ENCODE data around the gene KRTAP10-7. TPM values are rescaled to one million over a fixed set of nuclear protein-coding genes. Genes with fewer than 3 reads are reported as not detected.

The KRTAP10-7 gene
- total RNA-seq, 4 donors from 2014 or later: not detected

- DNase-seq (ENCODE audit: low spot score in 2 of 2): no peak
- H3K4me3 ChIP-seq: no peak overlapping the region
- 29 to 38% methylated on average over 20 to 21 of the region's 21 CpGs for WGBS, 2 donors
- H3K36me3 ChIP-seq: no peaks in the 10 kb centered on the region
- H3K27ac ChIP-seq: no peak overlapping the region
- no peaks in the 10 kb centered on the region for H3K27me3 ChIP-seq
- no peak for TF ChIP-seq POLR2A (IDR thresholded peaks at IDR 0.05)
- TF ChIP-seq CTCF (IDR thresholded peaks at IDR 0.05): no peak
- no peak for TF ChIP-seq EP300 (IDR thresholded peaks at IDR 0.05)
- no peaks in the 10 kb centered on the region for H3K4me1 ChIP-seq
- peaks cover 0 to 59% (median 0%) of the 10 kb centered on the region in 4 donors for H3K9me3 ChIP-seq
Observed at GRCh38 chr21:44574457-44575306, 25.7 kb upstream of the KRTAP10-7 start.

- DNase-seq (ENCODE audit: low spot score in 2 of 2): no peak
- H3K36me3 ChIP-seq: no peaks in the 10 kb centered on the region
- H3K27me3 ChIP-seq: no peaks in the 10 kb centered on the region
- WGBS, 2 donors: 85 to 88% methylated on average over 20 of the region's 20 CpGs
- peaks cover 0 to 61% (median 0%) of the 10 kb centered on the region in 4 donors for H3K9me3 ChIP-seq
- no peaks in the 10 kb centered on the region for H3K4me1 ChIP-seq
- no peak overlapping the region for H3K4me3 ChIP-seq
- no peak overlapping the region for H3K27ac ChIP-seq
- TF ChIP-seq CTCF (IDR thresholded peaks at IDR 0.05): no peak
- no peak for TF ChIP-seq POLR2A (IDR thresholded peaks at IDR 0.05)
- TF ChIP-seq EP300 (IDR thresholded peaks at IDR 0.05): no peak
Observed at GRCh38 chr21:44575307-44576024, 24.9 kb upstream of the KRTAP10-7 start.

GRCh38 chr21:44576025-44576420 lies 24.4 kb upstream of the KRTAP10-7 start:
- H3K4me1 ChIP-seq: no peaks in the 10 kb centered on the region
- WGBS, 2 donors: 85 to 92% methylated on average over 10 of the region's 10 CpGs
- TF ChIP-seq EP300 (IDR thresholded peaks at IDR 0.05): no peak
- H3K27ac ChIP-seq: no peak overlapping the region
- peaks cover 0 to 65% (median 0%) of the 10 kb centered on the region in 4 donors for H3K9me3 ChIP-seq
- DNase-seq (ENCODE audit: low spot score in 2 of 2): no peak
- no peaks in the 10 kb centered on the region for H3K36me3 ChIP-seq
- no peak overlapping the region for H3K4me3 ChIP-seq
- no peaks in the 10 kb centered on the region for H3K27me3 ChIP-seq

GRCh38 chr21:44578371-44579055 lies 21.9 kb upstream of the KRTAP10-7 start:
- Histone ChIP-seq H3K4me3 (no peak overlapping the region), H3K4me1 (no peaks in the 10 kb centered on the region), H3K36me3 (no peaks in the 10 kb centered on the region), H3K27ac (no peak overlapping the region), H3K9me3 (peaks cover 0 to 64% (median 3%) of the 10 kb centered on the region in 4 donors), H3K27me3 (no peaks in the 10 kb centered on the region)
- no peak for DNase-seq (ENCODE audit: low spot score in 2 of 2)
- 93 to 94% methylated on average over 13 to 14 of the region's 17 CpGs for WGBS, 2 donors
- TF ChIP-seq CTCF (IDR thresholded peaks at IDR 0.05): no peak
- no peak for TF ChIP-seq EP300 (IDR thresholded peaks at IDR 0.05)
- TF ChIP-seq POLR2A (IDR thresholded peaks at IDR 0.05): no peak

GRCh38 chr21:44579056-44579832 lies 21.2 kb upstream of the KRTAP10-7 start:
- DNase-seq (ENCODE audit: low spot score in 2 of 2): no peak
- no peak overlapping the region for H3K27ac ChIP-seq
- no peak overlapping the region for H3K4me3 ChIP-seq
- H3K36me3 ChIP-seq: no peaks in the 10 kb centered on the region
- no peak for TF ChIP-seq CTCF (IDR thresholded peaks at IDR 0.05)
- no peak for TF ChIP-seq POLR2A (IDR thresholded peaks at IDR 0.05)
- TF ChIP-seq EP300 (IDR thresholded peaks at IDR 0.05): no peak
- H3K9me3 ChIP-seq: peaks cover 0 to 64% (median 3%) of the 10 kb centered on the region in 4 donors
- no peaks in the 10 kb centered on the region for H3K4me1 ChIP-seq
- WGBS, 2 donors: 67 to 80% methylated on average over 14 to 20 of the region's 22 CpGs
- no peaks in the 10 kb centered on the region for H3K27me3 ChIP-seq

All from tibial nerve (tissue), 4 donors.